Iris pigment epithelial cell (primary cell): Measurements from ENCODE around the gene UBE2D4.
"Not testable (repeated sequence)": the region's sequence is repeated elsewhere in the genome, so short reads cannot be mapped to it uniquely, and the experiment has no call there.

ENCODE experiments used
- DNase-seq: peaks from one replicate; pipeline ENCODE4 v3.0.0-alpha.2; 2011; ENCODE audit warnings: low read depth

UBE2D4 gene

DNA sequence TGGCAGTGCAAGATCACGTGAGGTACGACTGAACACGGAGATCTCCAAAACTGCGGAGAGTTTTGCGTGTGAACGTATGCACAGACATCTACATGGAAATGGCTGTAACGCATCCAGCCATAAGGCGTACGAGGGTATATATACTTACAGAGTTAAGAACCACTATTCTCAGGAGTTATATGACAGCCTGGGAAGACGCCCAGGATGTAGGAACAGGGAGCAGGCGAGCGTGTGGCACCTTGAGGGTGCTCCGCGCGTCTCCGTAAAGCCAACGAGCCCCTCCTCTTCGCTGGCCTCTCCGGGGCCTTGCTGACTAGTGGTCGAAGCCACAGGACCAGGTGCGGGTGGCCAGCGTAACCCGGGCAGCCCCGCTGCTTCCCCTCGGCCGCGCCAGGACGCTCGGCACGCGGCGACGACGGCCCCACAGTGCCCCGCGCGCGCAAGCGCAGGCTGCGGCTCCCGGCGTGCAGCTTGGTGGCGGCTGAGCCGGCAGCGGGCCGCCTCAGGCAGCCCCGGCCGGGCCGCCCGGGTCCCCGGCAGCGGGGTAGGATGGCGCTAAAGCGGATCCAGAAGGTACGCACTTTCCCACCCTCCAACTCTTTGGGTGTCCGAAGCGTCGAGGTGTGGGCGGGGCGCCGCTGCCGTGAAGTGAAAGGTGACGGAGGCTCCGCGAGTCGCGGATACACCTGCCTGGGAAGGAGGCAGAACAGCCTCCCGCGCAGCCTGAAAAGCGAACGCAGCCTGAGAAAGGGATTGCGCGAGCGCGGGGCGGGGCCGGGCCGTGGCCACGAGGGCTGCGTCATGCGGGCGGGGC lies at the start of gene UBE2D4:
Gene UBE2D4, plus strand, starts transcription at position 453 of the 814 bp plus-strand sequence. Its CDS starts 97 bp downstream, at position 550.
- peak; percentile 78 for DNase-seq

DNA sequence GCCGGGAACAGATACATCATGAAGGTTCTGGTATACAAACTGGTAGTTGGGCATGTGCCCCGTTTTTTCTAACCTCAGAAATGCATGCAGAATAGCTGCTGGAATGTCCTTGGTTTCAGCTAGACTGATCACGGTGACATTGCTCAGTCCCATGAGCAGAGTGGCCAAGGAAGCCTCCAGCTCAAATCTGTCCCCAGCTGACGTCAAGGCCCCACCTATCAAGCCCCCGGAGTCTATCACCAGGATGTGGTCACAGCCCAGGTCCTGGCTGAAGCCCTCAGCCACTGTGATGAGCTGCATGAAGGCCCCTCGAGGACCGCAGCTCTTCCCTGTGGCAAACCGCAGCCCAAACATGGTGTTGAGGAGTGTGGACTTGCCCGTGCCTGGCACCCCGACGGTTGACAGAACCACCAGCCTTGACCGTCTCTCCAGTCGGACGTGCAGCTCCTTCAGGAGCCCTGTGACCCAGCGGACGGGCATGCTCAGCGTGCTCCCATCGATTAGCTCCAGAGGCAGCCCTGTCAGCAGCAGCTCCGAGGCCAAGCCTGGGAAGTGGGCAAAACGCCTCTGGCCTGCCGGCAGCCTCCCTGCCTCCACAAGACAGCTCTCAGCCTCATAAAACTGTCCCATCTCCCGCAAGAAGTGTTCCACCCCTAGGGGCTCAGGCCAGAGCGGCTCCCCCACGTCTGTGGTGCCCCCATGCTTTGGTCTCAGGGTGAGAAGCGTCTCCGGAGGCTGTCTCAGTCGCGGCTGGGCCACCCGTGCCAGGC lies 49.1 kb upstream of the UBE2D4 start:
- no peak for DNase-seq

DNA sequence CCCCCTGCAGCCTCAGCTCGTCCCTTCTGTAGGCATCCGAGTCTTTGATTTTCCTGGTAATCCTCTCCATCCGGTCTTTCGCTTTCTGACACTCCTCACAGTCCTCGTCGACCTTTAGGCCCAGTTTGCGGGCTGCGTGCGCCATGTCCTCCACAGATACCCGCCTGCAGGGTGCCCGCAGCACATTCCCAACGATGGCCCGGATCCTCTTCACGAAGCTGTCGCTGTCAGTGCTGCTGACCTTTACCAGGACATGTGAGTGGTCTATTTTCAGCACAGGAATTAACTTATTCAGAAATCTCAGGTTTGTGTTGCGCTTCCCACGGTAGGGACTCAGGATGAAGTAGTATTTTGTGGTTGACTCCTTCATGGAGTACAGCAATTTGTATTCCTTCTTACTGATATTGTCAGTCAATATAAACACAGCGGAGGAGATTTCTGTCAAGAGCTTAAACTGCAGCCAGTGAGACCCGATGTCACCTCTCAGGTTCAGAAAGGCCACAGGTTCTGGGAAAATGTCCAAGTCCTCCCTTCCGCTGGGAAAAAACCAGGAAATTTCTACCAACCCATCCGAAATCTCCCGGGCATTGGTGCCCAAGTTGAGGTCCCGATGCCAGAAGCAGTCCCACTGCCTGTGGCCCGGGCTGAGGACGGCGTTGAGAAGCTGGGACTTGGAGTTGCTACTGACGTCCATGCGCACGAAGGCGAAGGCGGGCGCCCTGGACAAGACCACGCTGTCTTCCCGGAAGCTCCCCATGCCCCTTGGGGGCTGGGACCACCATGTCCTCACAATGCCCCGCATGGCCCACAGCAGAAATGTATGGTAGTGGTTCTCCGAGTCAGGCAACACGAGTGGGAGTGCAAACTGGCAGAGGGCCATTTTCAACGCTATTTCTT lies 48.0 kb upstream of the UBE2D4 start:
- DNase-seq: no peak

DNA sequence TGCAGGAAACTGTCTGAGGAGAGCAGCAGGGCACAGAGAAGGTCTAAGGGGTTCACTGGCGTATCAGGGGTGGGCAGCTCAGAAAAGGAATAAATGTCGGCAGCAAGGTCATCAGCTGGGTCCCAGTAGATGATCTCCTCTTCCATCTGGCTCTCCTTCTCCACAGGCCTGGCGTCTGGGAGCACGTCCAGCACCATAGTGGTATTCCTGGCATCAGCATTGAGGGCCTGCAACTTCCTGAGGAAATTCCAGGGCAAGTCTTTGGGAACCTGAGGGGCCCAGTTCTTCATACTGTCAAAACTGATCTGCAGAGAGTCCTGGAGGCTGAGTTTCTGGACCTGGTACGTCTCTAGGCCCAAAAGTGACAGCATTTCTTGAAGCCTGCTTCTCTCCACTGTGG lies 47.4 kb upstream of the UBE2D4 start:
- DNase-seq: no peak

DNA sequence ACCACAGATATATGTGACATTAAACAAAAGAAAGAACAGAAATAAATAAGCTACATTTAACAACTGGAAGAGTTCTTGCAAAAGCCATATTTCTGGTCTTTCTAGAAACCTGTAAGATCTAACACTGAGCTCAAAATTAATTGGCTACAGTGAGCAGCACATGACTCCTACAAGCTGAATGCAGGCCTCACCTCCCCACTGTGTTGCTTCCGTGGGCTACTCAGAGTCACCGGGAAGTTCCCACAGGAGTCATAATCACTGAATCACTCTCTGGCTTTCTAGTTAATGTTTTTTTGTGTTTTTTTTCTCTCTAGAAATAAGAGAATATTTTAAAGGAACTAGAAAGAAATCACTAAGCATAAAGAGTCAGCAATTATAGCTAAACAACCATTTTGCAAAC lies 46.8 kb upstream of the UBE2D4 start:
- peak; percentile 89 for DNase-seq

DNA sequence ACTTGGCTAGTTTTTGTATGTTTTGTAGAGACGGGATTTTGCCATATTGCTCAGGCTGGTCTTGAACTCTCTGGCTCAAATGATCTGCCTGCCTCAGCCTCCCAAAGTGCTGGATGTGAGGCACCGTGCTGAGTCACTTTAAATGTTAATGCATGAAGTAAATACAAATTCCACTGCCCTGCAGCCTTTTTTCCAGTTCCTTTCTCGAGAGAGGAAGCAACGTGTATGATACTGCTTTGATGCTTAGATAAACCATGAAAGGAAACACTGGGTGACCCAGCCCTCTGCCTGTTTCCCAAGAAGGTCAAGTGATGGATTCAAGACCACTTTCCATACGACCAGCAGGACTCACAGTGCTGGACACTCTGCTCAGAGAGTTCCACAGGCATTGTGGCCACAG lies 45.6 kb upstream of the UBE2D4 start:
- DNase-seq: peak; percentile 62

DNA sequence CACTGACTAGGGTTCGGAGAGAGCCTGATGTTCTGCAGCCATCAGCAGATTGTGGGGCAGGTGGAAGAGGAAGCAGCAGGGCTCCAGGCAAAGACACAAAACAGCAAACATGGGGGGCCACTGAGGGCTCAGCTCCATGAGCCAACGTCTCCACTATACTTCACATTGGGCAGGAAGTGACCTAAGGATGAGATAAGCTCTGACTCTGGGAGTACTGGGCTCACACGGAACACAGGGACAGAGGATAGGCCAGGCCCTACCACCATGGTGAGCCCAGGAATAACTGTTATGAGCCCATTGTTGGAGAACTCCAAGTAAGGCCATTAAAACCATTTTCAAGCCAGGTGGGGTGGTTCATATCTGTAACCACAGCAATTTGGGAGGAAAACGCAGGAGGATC lies 42.0 kb upstream of the UBE2D4 start:
- no peak for DNase-seq

DNA sequence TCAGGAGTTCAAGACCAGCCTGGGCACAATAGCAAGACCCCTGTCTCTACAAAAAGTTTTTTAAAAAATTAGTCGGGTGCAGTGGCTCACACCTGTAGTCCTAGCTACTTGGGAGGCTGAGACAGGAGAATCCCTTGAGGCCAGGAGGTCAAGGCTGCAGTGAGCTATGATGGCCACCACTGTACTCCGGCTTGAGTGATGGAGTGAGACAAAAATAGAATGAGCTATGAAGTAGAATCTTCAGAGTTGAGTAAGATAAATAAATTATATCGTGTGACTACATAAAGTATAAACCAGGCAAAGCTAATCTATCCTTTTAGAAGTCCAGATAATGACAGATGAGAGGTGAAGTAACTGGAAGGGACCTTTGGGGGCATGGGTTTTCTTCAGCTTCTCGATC lies 41.6 kb upstream of the UBE2D4 start:
- no peak for DNase-seq

DNA sequence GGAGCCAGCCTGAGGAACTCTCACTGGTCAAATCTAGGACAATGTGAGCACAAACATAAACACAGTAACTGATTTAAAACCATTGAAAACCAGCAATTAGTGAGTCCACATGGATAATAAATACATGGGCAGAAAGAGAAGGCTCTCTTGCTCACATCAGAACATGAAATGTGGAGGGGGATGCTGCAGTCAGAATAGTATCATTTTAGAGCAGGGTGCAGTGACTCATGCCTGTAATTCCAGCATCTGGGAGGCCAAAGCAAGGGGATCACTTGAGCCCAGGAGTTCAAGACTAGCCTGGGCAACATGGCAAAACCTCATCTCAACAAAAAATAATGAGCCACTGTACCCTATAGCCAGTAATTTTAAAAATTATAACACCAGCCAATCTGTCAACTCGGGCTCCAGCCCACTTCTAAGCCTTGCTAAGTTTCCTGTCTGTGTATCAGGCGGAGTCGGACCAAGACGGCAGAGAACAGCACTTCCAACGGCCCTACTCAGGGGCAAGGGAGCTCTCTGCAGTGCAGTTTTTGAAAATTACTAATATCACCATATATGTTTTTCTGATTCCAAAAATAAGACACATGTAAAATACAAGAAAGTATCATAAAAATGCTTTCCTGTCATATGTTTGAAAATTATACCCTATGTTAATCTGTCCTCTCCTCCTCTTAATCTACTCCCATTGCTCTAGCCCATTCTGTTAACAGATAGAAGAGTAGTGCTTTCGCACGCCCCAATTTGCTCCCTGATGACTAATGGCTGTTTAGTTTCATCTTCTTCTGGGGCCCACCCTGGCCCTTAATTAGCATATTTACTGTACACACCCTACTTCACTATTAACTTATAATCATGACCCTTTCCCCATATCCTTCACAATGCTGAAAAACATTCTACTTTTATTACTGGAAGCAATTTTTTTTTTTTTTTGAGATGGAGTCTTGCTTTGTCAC lies 37.0 kb upstream of the UBE2D4 start:
- DNase-seq: no peak

DNA sequence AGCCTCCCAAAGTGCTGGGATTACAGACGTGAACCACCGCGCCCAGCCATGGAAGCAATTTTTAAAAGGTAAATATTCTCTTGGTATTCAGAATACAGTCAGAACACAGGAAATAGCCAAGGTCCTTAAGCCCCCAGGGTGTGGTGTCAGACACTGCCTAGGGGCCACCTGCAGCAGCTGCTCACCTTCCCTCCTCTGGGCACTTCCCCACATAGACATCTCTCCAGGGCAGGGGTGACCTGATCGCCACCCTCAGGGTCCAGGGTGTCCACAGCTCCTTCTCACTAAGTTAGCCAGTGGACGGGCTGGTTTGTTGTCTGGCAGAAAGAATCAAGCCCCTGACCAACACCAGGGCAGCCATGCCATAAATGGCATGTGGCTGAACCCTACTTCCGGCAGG lies 35.8 kb upstream of the UBE2D4 start:
- no peak for DNase-seq

DNA sequence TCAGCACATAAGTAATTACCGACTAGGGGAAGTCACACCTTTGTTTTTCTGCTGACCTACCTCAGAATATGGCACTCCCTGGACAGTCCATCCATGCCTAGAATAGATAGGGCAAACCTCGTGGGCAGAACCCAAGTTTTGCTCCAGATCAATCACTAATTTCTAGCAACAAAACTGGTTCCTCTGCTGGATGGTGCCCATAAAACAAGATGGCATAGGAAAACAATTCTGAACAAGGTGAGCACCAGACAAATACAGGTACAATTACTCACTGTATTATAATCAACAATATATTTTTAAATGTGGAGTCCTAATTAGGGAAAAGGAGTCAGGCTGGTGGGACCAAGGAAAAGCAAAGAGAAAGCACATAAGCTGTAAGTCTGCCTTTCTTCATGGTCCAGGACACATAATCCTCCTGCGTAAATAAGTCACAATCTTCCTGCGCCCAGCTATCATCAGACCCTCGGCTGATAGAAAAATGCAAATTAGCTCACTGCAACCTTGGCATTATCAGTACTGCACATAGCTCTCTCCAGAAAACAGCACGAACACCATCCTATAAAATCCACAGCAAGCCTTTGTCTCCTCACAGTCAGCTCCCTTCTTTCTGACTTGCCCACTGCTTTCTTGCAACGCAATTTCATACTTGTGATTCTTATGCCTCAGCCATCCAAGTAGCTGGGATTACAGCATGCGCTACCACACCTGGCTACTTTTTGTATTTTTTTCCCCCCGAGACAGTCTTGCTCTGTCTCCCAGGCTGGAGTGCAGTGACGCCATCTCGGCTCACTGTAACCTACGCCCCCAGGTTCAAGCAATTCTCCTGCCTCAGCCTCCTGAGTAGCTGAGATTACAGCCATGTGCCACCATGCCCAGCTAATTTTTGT lies 34.9 kb upstream of the UBE2D4 start:
- DNase-seq: no peak

DNA sequence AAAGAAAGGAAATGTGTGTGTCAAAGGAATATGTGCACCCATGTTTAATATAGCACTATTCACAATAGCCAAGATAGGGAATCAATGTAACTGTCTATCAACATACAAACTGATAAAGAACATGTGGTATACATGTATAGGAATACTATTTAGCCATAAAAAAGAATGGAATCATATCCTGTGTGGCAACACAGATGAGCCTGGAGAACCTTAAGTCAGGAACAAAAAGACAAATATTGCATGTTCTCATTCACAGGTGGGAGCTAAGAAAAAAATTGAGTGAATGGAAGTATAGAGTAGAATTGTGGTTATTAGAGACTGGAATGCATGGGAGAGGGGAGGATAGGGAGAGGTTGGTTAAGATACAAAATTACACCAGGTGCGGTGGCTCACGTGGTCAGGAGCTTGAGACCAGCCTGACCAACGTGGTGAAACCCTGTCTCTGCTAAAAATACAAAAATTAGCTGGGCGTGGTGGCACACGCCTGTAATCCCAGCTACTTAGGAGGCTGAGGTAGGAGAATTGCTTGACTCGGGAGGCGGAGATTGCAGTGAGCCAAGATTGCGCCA lies 30.3 kb upstream of the UBE2D4 start:
- DNase-seq: no peak

DNA sequence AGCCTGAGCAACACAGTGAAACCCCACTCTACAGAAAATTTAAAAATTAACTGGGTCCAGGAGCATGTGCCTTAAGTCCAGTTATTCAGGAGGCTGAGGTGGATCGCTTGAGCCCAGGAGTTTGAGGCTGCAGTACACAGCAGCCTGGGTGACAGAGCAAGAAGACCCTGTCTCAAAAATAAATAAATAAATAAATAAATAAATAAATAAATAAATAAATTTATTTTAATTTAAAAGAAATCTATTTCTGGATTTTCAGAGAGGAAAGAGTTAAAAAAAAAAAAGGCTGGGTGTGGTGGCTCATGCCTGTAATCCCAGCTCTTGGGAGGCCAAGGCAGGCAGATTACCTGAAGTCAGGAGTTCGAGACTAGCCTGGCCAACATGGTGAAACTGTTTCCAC lies 27.7 kb upstream of the UBE2D4 start:
- DNase-seq: not testable (repeated sequence)

DNA sequence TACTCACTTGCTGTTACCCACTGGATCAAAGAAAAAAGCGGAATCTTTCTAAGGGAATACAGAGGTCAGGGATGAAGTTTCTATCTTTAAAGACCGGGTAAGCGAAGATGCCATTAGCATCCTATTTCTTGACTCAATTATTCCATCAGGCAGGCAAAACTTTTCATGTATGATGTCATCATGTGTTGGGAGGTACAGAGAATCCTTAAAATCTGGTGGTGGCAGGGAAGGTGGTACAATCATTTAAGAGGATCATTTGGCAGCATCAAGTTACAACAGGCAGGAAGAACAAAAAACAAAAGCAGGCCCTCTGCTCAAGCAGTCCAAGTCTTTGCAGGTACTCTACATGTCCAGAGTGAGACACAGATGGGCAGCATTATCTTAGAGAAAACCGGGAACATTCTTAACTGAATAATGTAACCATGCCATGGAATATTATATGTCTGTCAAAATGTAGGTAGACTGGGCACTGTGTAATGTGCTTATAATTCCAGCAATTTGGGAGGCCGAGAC lies 23.6 kb upstream of the UBE2D4 start:
- DNase-seq: no peak

DNA sequence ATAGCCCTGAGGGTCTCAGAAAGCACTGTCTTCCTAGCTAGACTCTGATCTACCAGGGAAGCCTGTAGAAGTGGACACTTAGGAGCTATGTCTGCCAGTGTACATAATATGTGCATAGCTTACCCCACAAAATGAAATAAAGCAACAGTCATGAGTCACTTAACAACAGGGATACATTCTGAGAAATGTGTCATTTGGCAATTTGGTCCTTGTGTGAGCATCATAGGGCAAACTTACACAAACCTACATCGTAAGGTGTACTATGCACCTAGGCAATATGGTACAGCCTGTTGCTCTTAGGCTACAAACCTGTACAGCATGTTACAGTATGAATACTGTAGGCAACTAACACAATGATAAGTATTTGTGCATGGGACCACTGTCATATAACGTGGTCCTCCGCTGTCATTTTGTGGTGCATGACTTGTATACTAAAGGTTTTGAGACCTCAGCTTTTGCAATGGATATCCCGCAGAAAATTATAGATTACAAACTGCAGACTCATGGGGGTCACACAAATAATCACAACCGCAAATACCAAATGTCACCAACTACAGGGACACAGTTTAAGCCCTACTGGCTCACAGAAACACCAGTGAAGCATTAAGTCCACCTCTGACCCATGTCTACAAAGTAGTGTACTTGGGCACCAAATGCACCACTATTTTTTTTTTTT lies 21.6 kb upstream of the UBE2D4 start:
- peak; percentile 21 for DNase-seq

DNA sequence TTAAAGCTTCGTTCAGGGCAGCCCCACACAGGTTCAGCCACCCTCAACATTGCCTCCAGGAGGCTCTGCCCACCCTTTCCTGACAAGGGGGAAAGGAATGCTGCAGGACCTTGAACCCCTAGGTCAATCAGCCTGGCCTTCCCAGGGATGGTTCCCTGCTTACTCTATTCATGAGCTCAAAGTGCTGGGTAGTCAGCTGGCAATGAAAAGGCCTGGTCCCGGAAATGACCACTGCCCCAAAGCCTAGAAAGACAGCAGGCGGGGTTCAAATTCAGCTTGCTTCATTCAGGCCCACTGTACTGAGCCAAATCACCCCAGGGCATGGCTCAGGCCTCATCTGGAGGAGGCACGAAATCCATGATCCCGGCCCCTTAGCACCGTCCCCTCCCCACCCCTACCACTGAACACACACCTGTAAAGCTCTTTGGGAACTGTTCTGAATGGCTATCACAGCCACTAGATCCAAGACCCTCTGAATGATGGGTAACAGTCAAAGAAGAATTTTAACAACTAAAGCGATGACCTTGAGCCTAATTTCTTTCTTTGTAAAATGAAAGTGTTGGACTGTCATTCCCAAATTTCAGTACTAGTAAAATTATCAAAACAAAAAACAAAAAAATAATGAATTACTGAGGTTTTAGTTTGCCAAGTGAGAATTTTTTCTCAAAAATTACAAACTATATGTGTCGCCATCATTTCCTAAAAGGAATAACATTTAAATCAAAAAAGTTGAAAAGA lies 20.9 kb upstream of the UBE2D4 start:
- no peak for DNase-seq

DNA sequence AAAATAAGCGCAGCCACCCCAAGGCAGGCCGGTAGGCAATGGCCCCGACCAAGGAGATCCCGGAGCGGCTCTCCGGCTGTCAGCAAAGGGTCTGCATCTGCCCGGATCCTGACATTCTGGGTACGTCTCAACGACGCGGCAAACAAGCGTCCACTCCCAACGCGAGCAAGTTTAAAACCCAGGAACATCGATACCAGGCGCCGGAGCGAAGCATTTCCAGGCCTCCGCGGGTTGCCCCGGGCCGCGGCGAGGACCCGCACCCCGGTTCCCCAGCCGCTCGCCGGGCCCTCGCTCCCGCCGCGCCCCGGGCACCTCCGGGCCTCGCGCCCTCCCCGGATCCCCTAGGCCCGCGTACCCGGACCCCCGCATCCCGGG lies 20.3 kb upstream of the UBE2D4 start:
- peak; percentile 34 for DNase-seq

DNA sequence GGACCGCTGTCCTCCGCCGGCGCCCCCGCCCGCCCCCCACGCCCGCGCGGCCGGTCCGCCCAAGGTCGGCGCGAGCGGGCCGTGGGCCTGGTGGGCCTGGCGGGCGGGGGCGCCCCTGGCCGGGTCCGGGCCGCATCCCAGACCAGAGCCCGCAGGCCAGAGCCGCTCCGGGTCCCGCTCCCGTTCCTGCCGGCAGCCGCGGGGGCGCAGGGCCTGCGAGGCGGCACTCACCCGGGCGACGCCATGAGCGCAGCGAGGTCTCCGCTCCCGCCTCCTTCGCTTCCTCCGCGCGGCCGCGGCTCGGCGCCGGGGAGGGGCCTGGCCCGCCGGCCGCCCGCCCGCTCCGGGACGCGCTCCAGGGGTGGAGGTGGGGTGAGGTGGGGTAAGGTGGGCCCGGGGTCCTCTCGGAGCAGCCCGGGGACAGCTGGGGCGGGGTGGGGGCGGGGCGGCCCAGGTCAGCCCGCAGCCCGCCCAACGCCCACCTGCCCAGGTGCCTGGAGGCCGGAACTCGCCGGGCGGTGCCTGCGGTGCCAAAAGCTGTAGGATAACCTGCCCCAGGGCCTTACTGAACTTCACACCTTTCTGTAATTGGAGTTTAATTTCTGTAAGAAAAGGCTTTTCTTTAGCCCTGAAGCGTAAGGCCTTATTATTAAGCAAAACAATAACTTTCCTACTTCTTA lies 19.8 kb upstream of the UBE2D4 start, which contains the start of gene URGCP:
Gene URGCP, minus strand, starts transcription at position 266 of the 680 bp plus-strand sequence. Its CDS starts 21 bp downstream, at position 245.
- peak; percentile 33 for DNase-seq
